Measurements from ENCODE around the gene DENND2A. TPM values are rescaled to one million over a fixed set of nuclear protein-coding genes. Genes with fewer than 3 reads are reported as not detected.
"Not testable (repeated sequence)": the region's sequence is repeated elsewhere in the genome, so short reads cannot be mapped to it uniquely, and the experiment has no call there.

The DENND2A gene
- total and polyA plus RNA-seq, 2 of the 4 experiments (the other 2 are of a cell fraction) = 7.5 to 10.3 TPM

DNA sequence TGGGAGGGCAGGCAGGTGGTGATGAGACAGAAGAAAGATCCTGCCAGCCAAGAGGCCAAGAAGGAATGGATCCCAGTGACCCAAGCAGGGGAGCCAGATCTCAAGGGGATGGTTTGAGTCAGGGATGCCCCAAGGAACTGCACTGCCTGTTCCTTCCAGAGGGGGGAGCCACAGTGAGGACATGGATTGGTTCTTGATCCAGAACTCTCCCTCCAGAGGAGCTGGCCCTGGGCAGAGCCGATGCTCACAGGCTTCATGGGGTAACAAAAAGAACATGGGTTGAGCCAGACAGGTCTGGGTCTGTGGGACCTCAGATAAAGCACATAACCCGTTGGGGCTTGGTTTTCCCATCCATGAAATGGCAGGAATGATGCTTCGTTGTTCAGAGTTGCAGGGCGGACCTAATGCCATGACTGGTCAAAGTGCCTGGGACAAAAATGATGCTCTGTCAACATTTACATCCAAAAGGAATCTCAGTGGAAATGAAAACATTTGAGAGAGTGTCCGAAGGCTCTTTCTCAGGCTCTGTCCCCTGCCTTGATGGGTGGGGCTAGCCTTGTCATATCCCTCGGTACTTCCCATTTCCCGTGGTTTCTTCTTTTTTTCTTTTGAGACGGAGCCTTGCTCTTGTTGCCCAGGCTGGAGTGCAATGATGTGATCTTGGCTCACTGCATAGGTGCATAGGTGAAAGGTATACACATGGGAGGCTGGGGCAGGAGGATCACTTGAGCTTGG lies 4.7 kb upstream of the DENND2A start:
- BruUV-seq (replicated peaks) = no TSS peak
- H4K20me1 ChIP-seq (ENCODE audit: insufficient read depth, low read length) = no peaks in the 10 kb centered on the region
- H3K27ac ChIP-seq (ENCODE audit: insufficient read depth, low read length) = no peak overlapping the region
- no peak overlapping the region for H4K5ac ChIP-seq (ENCODE audit: low read depth, low read length)
- H3K4me3 ChIP-seq (ENCODE audit: insufficient read depth, low read depth, low read length) = no peak overlapping the region
- H3K4ac ChIP-seq (ENCODE audit: low read depth, low read length) = no peak overlapping the region
- H2AK5ac ChIP-seq (ENCODE audit: low read depth, low read length) = no peak overlapping the region
- 0 out of 2 replicates have a peak, but pooled peaks have one; percentile 6 for TF ChIP-seq CTCF (conservative IDR thresholded peaks at IDR 0.05; ENCODE audit: low read depth, low read length)
- TF ChIP-seq, protein P1, sequence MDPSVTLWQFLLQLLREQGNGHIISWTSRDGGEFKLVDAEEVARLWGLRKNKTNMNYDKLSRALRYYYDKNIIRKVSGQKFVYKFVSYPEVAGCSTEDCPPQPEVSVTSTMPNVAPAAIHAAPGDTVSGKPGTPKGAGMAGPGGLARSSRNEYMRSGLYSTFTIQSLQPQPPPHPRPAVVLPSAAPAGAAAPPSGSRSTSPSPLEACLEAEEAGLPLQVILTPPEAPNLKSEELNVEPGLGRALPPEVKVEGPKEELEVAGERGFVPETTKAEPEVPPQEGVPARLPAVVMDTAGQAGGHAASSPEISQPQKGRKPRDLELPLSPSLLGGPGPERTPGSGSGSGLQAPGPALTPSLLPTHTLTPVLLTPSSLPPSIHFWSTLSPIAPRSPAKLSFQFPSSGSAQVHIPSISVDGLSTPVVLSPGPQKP (IDR thresholded peaks at IDR 0.05; ENCODE audit: borderline replicate concordance, low read depth, low read length) = no peak
- no peak overlapping the region for H3K14ac ChIP-seq (replicated peaks; ENCODE audit: low read depth, low read length)
- no peak overlapping the region for H2BK5ac ChIP-seq (ENCODE audit: low read depth, low read length, poor library complexity, severe bottlenecking)
- peaks cover 13% of the 10 kb centered on the region for H3K4me1 ChIP-seq (ENCODE audit: control insufficient read depth, insufficient read depth, low read length)
- peaks cover 1% of the 10 kb centered on the region; the same call in 1 of the 2 replicates for H3K9me1 ChIP-seq (ENCODE audit: insufficient read depth, low read length)
- CTCF ChIA-PET = interaction anchor here (0.6 kb wide), 1 partner anchor 132 kb away, joined by 3 read pairs; no protein-coding TSS in a partner anchor
- in situ Hi-C loops (cut with MboI; ENCODE audit: low sequenced_read_pairs) = no loop called here
- H3K4me2 ChIP-seq (ENCODE audit: low read depth, low read length) = no peak overlapping the region
- H4K91ac ChIP-seq (ENCODE audit: insufficient read depth, low read depth, low read length) = no peak overlapping the region
- no peak for ATAC-seq (ENCODE audit: low read depth)
- H2BK120ac ChIP-seq (ENCODE audit: low read depth, low read length) = no peak overlapping the region
- H3K9ac ChIP-seq (ENCODE audit: low read depth, low read length) = no peak overlapping the region
- WGBS, 2 experiments (ENCODE audit: extremely low coverage in 2 of 2, insufficient read length in 1 of 2) = 100% methylated on average over 1 of the region's 8 CpGs; no CpG with 5 or more reads in 1 of the 2 experiments
- H3K79me1 ChIP-seq (ENCODE audit: low read depth in 1 of 2, low read length in 2 of 2) = peaks cover 0 to 8% of the 10 kb centered on the region in 2 experiments; a peak in 2 of 4 replicates
- POLR2A ChIA-PET (ENCODE audit: unreplicated experiment) = no interaction called here
- no peaks in the 10 kb centered on the region for H3K27me3 ChIP-seq (ENCODE audit: control insufficient read depth, insufficient read depth, low read length)
- no peak overlapping the region for H2BK15ac ChIP-seq (ENCODE audit: low read depth, low read length)
- intact Hi-C loops (cut with micrococcal nuclease) = no loop called here
- no peak overlapping the region for H2BK20ac ChIP-seq (ENCODE audit: low read depth, low read length)
- H4K8ac ChIP-seq (ENCODE audit: low read depth in 2 of 2, low read length in 2 of 2) = no peak overlapping the region
- no peak overlapping the region for H3K18ac ChIP-seq (ENCODE audit: low read depth, low read length)
- H2AK9ac ChIP-seq (replicated peaks; ENCODE audit: low read depth, low read length, poor library complexity) = peak overlapping the region; percentile 36
- no peaks in the 10 kb centered on the region for H3K36me3 ChIP-seq (ENCODE audit: control insufficient read depth, insufficient read depth, low read length)
- no peaks in the 10 kb centered on the region for H3K9me3 ChIP-seq (ENCODE audit: control insufficient read depth, insufficient read depth, low read length)
- no peak overlapping the region for H3K23ac ChIP-seq (ENCODE audit: low read depth, low read length)
- dilution Hi-C loops (cut with HindIII; ENCODE audit: low sequenced_read_pairs, unreplicated experiment) = no loop called here
- DNase-seq = no peak
- H3K56ac ChIP-seq (ENCODE audit: extremely low read depth, insufficient read depth, low read length) = no peak overlapping the region
- no peak overlapping the region for H2AFZ ChIP-seq (replicated peaks; ENCODE audit: low read length, poor library complexity)

DNA sequence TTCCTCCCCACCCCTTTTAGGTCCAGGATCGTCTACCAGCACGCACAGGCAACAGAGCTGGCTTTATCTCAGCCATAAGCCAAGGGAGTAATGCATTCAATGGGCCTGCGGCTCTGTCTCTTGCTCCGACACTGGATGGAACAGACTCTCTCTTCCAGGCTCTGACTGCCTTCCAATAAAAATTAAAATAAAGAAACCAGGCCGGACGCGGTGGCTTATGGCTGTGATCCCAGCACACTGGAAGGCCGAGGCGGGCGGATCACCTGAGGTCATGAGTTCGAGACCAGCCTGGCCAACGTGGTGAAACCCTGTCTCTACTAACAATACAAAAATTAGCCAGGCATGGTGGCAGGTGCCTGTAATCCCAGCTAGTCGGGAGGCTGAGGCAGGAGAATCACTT lies 4.1 kb upstream of the DENND2A start:
- H2BK20ac ChIP-seq (ENCODE audit: low read depth, low read length); H2AK9ac ChIP-seq (replicated peaks; ENCODE audit: low read depth, low read length, poor library complexity); BruUV-seq (replicated peaks); H4K91ac ChIP-seq (ENCODE audit: insufficient read depth, low read depth, low read length); H2BK15ac ChIP-seq (ENCODE audit: low read depth, low read length); H2BK120ac ChIP-seq (ENCODE audit: low read depth, low read length); H3K27me3 ChIP-seq (ENCODE audit: control insufficient read depth, insufficient read depth, low read length); POLR2A ChIA-PET (ENCODE audit: unreplicated experiment); H2BK5ac ChIP-seq (ENCODE audit: low read depth, low read length, poor library complexity, severe bottlenecking); H3K56ac ChIP-seq (ENCODE audit: extremely low read depth, insufficient read depth, low read length); H3K9ac ChIP-seq (ENCODE audit: low read depth, low read length); H4K20me1 ChIP-seq (ENCODE audit: insufficient read depth, low read length); intact Hi-C loops (cut with micrococcal nuclease); H3K23ac ChIP-seq (ENCODE audit: low read depth, low read length); H3K18ac ChIP-seq (ENCODE audit: low read depth, low read length); H3K27ac ChIP-seq (ENCODE audit: insufficient read depth, low read length); H3K36me3 ChIP-seq (ENCODE audit: control insufficient read depth, insufficient read depth, low read length); H3K14ac ChIP-seq (replicated peaks; ENCODE audit: low read depth, low read length); H3K4me3 ChIP-seq (ENCODE audit: insufficient read depth, low read depth, low read length); dilution Hi-C loops (cut with HindIII; ENCODE audit: low sequenced_read_pairs, unreplicated experiment); DNase-seq; H2AFZ ChIP-seq (replicated peaks; ENCODE audit: low read length, poor library complexity); H4K5ac ChIP-seq (ENCODE audit: low read depth, low read length); H3K9me3 ChIP-seq (ENCODE audit: control insufficient read depth, insufficient read depth, low read length); in situ Hi-C loops (cut with MboI; ENCODE audit: low sequenced_read_pairs); H4K8ac ChIP-seq (ENCODE audit: low read depth in 2 of 2, low read length in 2 of 2); H3K4ac ChIP-seq (ENCODE audit: low read depth, low read length); ATAC-seq (ENCODE audit: low read depth); H3K9me1 ChIP-seq (ENCODE audit: insufficient read depth, low read length); H3K4me2 ChIP-seq (ENCODE audit: low read depth, low read length): not testable (repeated sequence)
- peaks cover 12% of the 10 kb centered on the region for H3K4me1 ChIP-seq (ENCODE audit: control insufficient read depth, insufficient read depth, low read length)
- WGBS, 2 experiments (ENCODE audit: extremely low coverage in 2 of 2, insufficient read length in 1 of 2) = 83% methylated on average over 5 of the region's 13 CpGs; no CpG with 5 or more reads in 1 of the 2 experiments
- CTCF ChIA-PET = interaction anchor here (0.6 kb wide), 1 partner anchor 131 kb away, joined by 3 read pairs; no protein-coding TSS in a partner anchor
- H2AK5ac ChIP-seq (ENCODE audit: low read depth, low read length) = 0 out of 2 replicates have a peak overlapping the region, but pooled peaks have one; percentile 31
- peaks cover 2 to 10% of the 10 kb centered on the region in 2 experiments; a peak in 3 of 4 replicates for H3K79me1 ChIP-seq (ENCODE audit: low read depth in 1 of 2, low read length in 2 of 2)

All from IMR-90 (cell line).